ENCODE results near the gene POLR3A.

POLR3A gene

DNA sequence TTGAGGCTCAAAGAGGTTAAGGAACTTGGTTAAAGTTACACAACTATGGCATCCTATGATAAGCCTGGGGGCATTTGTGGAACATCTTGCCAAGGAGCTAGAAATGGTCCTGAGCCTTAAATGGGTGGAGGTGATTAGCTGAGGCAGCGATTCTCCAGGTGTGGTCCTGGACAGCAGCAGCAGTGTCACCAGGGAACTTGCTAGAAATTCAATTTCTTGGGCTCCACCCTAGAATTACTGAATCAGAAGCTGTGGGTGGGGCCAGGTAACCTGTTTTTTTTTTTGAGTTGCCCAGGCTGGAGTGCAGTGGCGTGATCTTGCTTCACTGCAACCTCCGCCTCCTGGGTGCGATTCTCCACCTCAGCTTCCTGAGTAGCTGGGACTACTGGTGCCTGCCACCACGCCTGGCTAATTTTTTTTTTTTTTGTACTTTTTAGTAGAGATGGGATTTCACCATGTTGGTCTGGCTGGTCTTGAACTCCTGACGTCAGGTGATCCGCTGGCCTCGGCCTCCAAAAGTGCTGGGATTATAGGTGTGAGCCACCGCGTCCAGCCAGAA lies 17.5 kb upstream of the POLR3A start:
- no peak for DNase-seq

DNA sequence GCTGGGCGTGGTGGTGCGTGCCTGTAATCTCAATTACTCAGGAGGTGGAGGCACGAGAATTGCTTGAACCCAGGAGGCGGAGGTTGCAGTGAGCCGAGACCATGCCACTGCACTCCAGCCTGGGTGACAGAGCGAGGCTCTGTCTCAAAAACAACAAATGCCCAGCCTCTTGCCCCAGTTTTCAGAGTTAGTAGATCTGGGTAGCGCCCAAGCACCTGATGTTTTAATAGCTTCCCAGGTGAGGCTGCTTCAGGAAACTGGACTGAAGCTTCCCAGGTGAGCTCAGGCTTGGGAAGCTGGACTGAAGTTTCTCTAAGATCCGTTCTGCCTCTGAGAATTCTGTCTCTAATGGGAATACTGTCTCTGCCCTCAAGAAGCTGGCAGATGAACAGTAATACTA lies 16.5 kb upstream of the POLR3A start:
- no peak for DNase-seq

GRCh38 chr10:78045237-78045636 lies 15.9 kb upstream of the POLR3A start:
- no peak for DNase-seq

GRCh38 chr10:78044699-78045098 lies 15.4 kb upstream of the POLR3A start:
- DNase-seq: no peak

DNA sequence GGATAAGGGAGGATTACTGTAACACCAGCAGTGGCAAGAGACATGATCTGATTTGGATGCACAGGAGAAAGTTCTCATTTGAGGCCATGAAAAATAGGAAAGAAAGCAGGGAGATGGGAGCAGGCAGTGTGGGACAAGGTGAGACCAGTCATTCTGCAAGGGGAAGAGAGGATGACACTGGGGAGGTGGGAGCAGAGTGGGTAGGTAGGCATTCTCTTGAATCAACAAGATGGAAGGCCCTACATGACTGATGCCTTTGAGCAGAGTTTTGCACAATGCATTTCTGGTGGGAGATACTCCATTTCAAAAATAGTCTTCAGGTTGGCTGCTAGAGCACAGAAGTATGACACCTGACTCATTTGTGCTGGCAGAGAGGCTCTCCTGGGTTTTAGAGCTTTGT lies 14.9 kb upstream of the POLR3A start:
- DNase-seq: no peak

GRCh38 chr10:78042752-78043104 lies 13.4 kb upstream of the POLR3A start:
- no peak for DNase-seq

DNA sequence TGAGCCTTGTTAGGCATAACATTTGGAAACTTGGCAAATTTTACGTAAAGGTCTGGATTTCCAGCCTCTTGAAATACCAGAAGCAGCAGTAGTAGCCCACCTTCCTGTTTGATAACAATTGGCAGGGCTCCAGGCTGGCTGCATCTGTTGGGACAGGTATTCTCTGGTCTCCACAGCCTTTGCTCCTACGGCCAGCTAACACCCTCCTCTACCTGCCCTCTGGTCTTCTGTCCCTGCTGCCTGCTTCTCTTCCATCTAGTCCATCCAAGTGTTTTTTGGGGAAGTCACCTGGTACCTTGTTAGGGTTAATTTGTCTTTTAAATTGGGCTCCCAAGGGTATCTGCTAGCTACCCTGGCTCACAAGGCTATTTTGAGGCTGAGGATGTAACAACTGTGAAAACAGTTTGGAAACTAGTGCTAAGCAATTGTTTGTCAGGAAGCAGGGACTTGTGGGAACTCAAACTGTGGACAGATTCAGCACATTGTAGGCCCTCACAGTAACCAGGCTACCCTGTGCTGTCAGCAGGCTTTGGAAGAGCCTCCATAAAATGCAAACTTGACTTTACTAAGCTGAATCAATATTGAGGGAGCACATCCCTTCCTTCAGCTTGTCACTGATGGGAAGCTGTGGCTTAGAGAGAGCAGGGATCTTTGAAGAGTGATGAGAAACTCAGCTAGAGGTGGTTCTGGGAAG lies 12.9 kb upstream of the POLR3A start:
- DNase-seq: no peak

DNA sequence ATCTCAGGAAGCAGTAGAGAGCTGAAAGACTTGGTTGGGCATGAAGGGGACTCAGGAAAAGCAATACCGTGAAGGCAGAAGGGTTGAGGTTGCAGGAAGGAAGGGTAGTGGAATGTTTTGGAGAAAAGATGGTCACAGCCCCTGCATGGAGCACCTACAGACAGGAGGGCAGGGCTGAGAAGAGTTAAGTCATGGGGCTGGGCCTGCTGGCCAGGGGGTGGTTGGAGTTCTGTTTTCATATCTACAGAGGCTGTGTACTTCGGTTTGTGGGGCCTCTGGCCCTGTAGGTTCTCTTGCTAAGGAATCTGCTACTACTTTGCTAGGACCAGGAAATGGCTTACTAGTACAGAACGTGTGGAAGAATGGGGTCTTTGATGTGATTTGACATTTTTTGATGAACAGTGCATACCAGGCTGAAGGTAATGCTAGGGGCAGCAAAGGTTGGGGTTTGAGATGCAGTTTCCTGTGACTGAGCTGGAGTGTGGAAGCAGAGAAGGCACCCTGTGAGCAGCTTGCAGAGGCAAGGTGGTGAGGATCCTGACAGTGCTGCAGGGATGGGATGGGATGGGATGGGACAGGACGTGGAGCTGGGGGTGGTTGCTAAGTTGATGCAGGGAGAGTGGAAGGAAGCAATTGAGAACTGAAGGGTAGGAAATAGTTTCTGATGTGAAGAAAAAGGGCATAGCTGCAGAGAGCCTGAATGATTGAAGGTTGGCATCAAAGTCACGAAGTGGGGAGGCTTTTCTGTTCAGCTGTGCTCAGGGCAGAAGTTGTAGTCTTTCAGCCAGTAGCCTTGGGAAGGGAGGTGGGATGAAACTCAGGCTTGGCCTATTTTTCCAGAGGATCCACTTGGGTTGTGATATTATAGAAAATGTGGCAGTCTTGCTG lies 12.1 kb upstream of the POLR3A start:
- DNase-seq: no peak

DNA sequence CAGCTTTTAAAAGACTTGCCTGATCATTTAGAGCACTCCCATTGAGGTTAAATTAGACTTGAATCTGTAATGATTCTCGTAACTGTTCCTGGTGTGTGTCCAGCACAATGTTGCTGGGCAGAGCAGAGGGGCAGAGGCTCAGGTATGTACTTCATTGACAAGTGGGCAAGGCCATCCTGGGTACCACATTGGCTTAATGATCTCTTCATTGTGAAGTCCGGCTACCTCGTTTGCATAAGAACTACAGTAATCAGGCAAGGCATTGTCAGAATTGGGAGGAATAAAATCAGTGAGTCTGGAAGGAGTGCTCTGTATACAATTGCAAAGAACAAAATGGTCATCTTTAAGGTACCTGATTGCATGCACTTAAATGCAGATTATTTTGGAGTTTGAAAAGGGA lies 10.4 kb upstream of the POLR3A start:
- DNase-seq: no peak

- DNase-seq: no peak
Observed at GRCh38 chr10:78038791-78039547, 9.7 kb upstream of the POLR3A start.

DNA sequence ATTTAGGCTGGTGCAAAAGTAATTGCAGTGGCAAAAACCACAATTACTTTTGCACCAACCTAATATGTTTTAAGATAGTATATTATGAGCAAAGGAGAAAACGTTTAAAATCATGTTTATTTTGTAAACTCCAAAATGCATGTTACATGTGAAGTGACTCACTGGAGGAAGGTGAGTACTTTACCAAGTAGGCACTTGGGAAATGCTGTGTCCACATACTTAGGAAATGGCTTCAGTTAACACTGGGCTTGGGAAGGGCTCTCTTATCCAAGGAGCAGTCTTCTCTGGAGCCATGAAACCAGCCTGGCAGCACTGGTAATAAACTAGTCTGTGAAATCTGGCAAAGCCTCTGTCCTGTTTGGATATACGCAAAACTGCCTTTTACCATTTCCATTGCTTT lies 8.8 kb upstream of the POLR3A start:
- DNase-seq: no peak

GRCh38 chr10:78035933-78036583 lies 6.7 kb upstream of the POLR3A start:
- DNase-seq: no peak

DNA sequence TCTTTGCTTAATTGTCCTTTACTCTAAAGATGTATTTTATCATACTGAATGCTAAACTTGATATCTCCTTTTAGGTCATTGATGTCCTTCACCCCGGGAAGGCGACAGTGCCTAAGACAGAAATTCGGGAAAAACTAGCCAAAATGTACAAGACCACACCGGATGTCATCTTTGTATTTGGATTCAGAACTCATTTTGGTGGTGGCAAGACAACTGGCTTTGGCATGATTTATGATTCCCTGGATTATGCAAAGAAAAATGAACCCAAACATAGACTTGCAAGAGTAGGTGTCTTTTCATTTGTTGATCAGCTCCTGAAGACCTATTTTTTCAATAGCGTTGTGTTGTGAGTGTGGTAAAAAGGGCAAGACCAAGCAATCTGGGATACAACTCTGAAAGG lies 6.1 kb upstream of the POLR3A start:
- DNase-seq: no peak

DNA sequence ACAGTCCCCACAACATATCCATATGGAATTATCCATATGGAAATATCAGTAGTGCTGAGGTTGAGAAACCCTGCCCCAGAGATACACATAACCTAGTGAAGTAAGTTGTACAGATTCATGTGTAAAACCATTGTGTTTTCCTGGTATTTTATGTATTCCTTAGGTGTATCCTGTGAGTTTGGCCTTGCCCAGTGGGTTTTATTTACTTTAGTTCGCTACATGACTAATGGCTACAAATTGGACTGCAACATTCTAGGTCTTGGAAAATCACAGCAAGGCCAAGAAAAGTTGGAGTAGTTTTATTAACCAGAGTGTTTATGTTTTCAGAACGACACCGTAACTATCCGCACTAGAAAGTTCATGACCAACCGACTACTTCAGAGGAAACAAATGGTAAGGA lies 5.7 kb upstream of the POLR3A start:
- no peak for DNase-seq

DNA sequence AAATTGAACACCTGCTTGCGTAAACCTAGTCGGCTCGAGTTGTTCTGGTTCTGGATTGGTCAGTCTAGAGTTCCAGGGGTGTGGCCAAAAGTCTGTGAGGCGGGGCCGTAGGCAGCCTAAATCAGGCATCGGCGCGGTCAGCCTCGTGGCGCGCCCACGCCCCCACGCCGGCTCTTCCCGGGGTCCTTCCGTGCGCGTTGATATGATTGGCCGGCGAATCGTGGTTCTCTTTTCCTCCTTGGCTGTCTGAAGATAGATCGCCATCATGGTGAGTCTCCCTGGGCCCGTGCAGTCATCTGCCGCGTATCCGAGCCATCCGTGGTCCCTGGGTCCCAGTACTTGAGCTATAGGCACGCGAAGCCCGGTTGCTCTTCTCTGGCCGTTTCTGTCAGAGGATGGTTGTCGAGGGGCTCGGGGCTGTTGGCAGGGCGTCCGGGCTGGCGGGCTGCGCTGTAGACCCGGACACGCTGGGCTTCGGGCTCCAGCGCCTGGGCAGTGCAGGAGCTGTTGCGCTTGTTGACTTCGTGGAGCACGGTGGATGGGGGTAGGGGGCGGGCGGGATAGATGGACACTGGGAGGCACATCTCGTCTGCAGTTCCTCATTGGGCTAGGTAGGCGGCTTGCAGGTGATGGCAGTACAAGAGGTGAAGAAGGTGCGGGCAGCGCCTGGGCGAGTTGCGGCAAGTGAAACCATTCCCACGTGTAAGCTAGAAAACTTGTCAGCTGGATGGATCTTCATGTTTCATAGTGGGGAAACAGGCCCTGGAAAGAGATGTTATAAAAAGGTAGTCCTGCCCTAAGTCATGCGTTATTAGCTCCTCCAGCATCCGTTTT lies 4.5 kb upstream of the POLR3A start, which contains the start of gene RPS24:
Gene RPS24, plus strand, starts transcription at position 227 of the 834 bp plus-strand sequence. Its CDS starts 39 bp downstream, at position 266.
- peak; percentile 97 for DNase-seq

GRCh38 chr10:78033387-78033636 lies 4.0 kb upstream of the POLR3A start:
- no peak for DNase-seq

DNA sequence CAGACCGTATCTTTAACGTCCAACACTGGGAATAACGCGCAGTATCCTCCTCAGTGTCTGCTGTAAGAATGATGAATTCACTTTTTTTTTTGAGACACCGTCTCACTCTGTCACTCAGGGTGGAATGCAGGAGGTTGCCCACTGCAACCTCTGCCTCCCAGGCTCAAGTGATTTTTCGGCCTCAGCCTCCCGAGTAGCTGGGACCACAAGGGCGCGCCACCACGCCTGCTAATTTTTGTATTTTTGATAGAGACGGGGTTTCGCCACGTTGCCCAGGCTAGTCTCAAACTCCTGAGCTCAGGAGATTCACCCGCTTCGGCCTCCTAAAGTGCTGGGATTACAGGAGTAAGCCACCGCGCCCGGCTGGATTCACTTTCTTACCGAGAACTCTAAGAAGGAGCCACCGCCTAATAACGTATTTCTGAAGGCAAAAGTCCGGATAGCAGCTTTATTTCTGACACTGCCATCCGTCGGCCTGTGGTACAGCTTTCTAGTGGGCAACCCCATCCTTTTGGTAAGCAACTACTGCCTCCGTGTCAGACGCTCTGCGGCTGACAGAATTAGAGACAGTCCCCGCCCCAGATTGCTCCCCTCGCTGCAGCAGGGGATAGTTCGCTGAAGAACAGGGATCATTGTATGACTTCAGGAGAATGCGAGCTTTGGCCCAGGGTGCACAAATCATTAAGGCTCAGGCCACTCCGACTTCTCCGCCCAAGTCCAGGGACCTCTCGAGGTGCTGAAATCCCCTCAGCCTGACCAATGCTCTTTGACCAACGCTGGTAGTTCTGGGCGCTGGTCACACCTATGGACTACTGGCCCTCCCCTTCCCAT lies 662 bp downstream of the POLR3A start:
- peak; percentile 32 for DNase-seq

DNA sequence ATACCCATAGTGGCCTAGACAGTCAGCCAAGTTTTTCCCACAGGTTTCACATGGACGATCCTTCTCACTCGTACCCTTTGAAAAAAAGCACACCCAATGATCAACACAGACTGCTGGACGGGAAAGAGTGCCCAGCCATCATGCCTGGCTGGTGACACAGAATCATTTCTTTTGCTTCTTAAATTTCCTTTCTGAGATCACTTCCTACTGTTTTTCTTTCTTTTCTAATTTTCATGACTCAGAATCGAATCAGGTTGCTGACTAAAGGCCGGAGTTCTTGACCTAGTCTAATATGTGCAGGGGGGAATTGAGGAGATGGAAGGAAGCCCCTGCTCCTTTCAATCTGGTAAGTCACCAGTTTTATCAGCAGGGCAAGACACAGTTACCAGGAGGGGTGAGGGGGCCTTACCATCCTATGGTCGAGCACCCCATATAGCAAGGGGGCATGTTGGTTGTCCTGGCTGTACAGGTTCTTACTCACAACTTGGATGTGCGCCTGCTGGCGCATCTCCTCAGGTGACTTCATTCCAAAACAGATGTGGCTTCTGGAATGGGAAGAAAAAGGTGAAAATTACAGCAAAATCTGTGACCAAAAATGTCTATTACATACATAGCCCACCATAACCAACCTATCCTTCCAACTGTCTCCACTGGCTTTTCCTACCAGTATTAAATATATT lies 3.5 kb downstream of the POLR3A start:
- DNase-seq: no peak

- DNase-seq: no peak
Observed at GRCh38 chr10:78023741-78024140, 5.6 kb downstream of the POLR3A start.

DNA sequence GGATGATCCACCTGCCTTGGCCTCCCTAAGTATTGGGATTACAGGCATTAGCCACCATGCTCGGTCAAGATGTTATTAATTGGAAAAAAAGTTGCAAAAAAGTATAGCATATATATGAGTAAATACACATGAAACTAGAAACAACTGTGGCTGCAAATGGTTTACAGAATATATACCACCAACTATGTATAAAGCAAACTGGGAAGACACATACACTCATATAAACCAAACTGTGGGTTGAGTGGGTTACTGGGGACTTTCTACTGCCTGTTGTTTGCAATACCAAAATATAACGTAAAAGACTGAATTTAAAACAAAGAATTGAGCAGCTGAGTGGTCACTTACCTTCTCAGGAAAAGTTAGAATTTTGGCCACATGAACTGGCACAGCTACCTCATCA lies 8.1 kb downstream of the POLR3A start:
- no peak for DNase-seq

DNA sequence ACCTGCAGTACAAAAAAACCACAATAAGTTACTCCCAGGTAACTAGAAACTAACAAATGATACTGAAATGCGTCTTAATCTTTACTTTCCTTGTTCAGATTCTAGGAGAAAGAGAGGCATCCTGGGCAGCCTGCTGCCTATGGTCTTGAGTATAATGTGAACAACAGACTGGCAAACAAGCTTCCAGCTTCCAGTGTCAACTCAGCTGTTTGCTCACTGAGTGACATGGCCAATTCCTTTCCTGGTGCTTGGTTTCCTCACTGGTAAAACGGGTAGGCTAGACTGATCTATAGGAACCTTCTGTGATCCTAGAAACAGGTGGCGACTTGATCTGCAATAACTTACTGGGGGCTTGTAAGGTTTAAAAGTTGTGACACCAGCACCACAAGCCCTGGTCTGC lies 10.1 kb downstream of the POLR3A start:
- DNase-seq: no peak
